Liver (tissue), 9 donors: Measurements from ENCODE around the gene WDR75. TPM values are rescaled to one million over a fixed set of nuclear protein-coding genes. Genes with fewer than 3 reads are reported as not detected.

ENCODE experiments used
- DNase-seq: peaks from one replicate; pipeline ENCODE4 v3.0.0-alpha.2; 2017; ENCODE audit warnings: low spot score
- H3K27ac ChIP-seq, 2 donors: one replicate each; pipeline ENCODE4 v1.7.0; 2013; ENCODE audit warnings: inconsistent platforms in 2 of 2, low read length in 2 of 2, control low read depth in 1 of 2, low read depth in 1 of 2, mild to moderate bottlenecking in 1 of 2
- H3K27me3 ChIP-seq, 4 donors: one replicate each; pipeline versions ENCODE4 v1.6.1 to v1.7.0; 2013; ENCODE audit warnings: low read length in 3 of 4, inconsistent platforms in 1 of 4, mild to moderate bottlenecking in 1 of 4, moderate library complexity in 1 of 4; ENCODE audit not compliant: control insufficient read depth in 4 of 4, insufficient read depth in 4 of 4
- H3K36me3 ChIP-seq, 4 donors: one replicate each; pipeline versions ENCODE4 v1.6.1 to v1.7.0; 2013; ENCODE audit warnings: low read length in 3 of 4, mild to moderate bottlenecking in 3 of 4, low read depth in 1 of 4, moderate library complexity in 1 of 4; ENCODE audit not compliant: control insufficient read depth in 4 of 4, insufficient read depth in 3 of 4
- H3K4me1 ChIP-seq, 4 donors: one replicate each; pipeline versions ENCODE4 v1.6.1 to v1.7.0; 2013; ENCODE audit warnings: low read length in 3 of 4, mild to moderate bottlenecking in 3 of 4, moderate library complexity in 1 of 4; ENCODE audit not compliant: control insufficient read depth in 4 of 4, insufficient read depth in 4 of 4
- H3K4me3 ChIP-seq, 3 donors: one replicate each; pipeline versions ENCODE4 v1.6.1 to v1.7.0; 2013; ENCODE audit warnings: low read length in 3 of 3, control low read depth in 1 of 3, low read depth in 1 of 3, mild to moderate bottlenecking in 1 of 3
- H3K9ac ChIP-seq, 2 donors: one replicate each; pipeline ENCODE4 v1.7.0; 2013; ENCODE audit warnings: low read length in 2 of 2, mild to moderate bottlenecking in 2 of 2, moderate library complexity in 2 of 2, control low read depth in 1 of 2, low read depth in 1 of 2
- H3K9me3 ChIP-seq, 4 donors: one replicate each; pipeline versions ENCODE4 v1.6.1 to v1.7.0; 2013; ENCODE audit warnings: low read length in 3 of 4; ENCODE audit not compliant: control insufficient read depth in 4 of 4
- EGR1 ChIP-seq, 2 donors: IDR thresholded peaks; 2 replicates each; pipeline ENCODE4 v1.6.1; 2016 to 2018; ENCODE audit warnings: antibody characterized with exemption in 2 of 2, low read depth in 2 of 2
- FOXA1 ChIP-seq: IDR thresholded peaks from 2 replicates; pipeline ENCODE4 v1.6.1; 2016; ENCODE audit warnings: antibody characterized with exemption
- FOXA2 ChIP-seq: IDR thresholded peaks from 2 replicates; pipeline ENCODE4 v1.6.1; 2016; ENCODE audit warnings: antibody characterized with exemption
- HNF4A ChIP-seq, 2 donors: conservative IDR thresholded peaks; 2 replicates each; pipeline ENCODE4 v1.6.1; 2016; ENCODE audit warnings: antibody characterized with exemption in 2 of 2, mild to moderate bottlenecking in 2 of 2
- JUND ChIP-seq, 2 donors: IDR thresholded peaks; 2 replicates each; pipeline ENCODE4 v1.6.1; 2016; ENCODE audit warnings: antibody characterized with exemption in 2 of 2
- NR2F2 ChIP-seq: IDR thresholded peaks from 2 replicates; pipeline ENCODE4 v1.6.1; 2016; ENCODE audit warnings: antibody characterized with exemption
- RAD21 ChIP-seq, 2 donors: IDR thresholded peaks; 2 replicates each; pipeline ENCODE4 v1.6.1; 2016; ENCODE audit warnings: antibody characterized with exemption in 2 of 2, mild to moderate bottlenecking in 2 of 2
- REST ChIP-seq: IDR thresholded peaks from 2 replicates; pipeline ENCODE4 v1.6.1; 2016; ENCODE audit warnings: antibody characterized with exemption, mild to moderate bottlenecking
- ZBTB33 ChIP-seq: IDR thresholded peaks from 2 replicates; pipeline ENCODE4 v1.6.1; 2016; ENCODE audit warnings: antibody characterized with exemption
- WGBS: extraction: QIAGEN DNeasy Blood & Tissue Kit; methylation state at CpG from one replicate; pipeline ENCODE4 v1.1.7; 2013; 5-methylcytosine and 5-hydroxymethylcytosine counted together
- polyA plus RNA-seq, 2 donors: library from polyadenylated mRNA; stranded (reverse) in 1 of 2; unstranded in 1 of 2; fragments of 200-250 nt in 1 of 2; fragments of >200 nt in 1 of 2; fragmentation: Nextera tagmentation in 1 of 2; extraction: Ambion mirVana in 1 of 2; gene quantifications; one replicate each; pipeline versions ENCODE4 v1.2.1 to v1.2.3, GENCODE V29; 2013 to 2015
- total RNA-seq, 2 donors: library from RNA; depleted of rRNA; stranded (reverse); fragments of >200 nt; gene quantifications; one replicate each; pipeline ENCODE4 v1.2.3, GENCODE V29; 2014
- TF ChIP-seq, protein P1 (sequence below): IDR thresholded peaks from 2 replicates; pipeline ENCODE4 v1.6.1; 2016; ENCODE audit warnings: antibody characterized with exemption
- TF ChIP-seq, protein P2 (sequence below): fragments of 150-350 bp; IDR thresholded peaks from 2 replicates; pipeline ENCODE4 v1.5.1; 2017; ENCODE audit warnings: improper control_type of control experiment, low read depth, low read length; ENCODE audit not compliant: missing input control
- donor health status: healthy.
- donor health status: healthy.
- donor health status: healthy.
- donor health status: healthy.
- donor health status: healthy.

WDR75 gene
- total and polyA plus RNA-seq, 4 donors, result 7.9 to 24.5 (median 15.1) TPM

DNA sequence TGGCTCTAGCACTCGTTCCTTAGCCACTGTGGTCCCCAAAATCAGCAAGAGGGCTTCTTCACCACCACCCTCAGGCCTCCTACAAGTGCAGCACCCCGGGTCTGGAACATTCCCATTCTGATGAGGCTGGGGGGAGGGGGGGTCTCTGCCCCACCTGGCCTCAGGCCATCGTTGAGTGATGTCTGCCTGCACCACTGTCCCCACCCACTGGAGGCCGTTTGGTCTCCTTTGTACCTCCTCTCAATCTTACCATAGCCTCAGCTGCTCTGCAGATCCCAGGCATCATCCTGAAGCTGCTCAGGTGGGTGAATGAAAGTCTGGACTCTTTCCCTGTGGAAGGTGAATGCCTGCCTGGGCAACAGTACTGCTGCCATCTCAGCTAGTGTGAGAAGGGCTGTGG is 42.3 kb downstream of the WDR75 start (continued):
- TF ChIP-seq ZBTB33, result no peak
- TF ChIP-seq FOXA1, result no peak
- TF ChIP-seq RAD21 (IDR thresholded peaks at IDR 0.05), result no peak
- no peak for TF ChIP-seq FOXA2
- TF ChIP-seq, protein P1, sequence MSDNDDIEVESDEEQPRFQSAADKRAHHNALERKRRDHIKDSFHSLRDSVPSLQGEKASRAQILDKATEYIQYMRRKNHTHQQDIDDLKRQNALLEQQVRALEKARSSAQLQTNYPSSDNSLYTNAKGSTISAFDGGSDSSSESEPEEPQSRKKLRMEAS, result no peak
- no peak for TF ChIP-seq HNF4A (conservative IDR thresholded peaks at IDR 0.05)
- no peak for TF ChIP-seq JUND (IDR thresholded peaks at IDR 0.05)
- TF ChIP-seq NR2F2, result no peak
- TF ChIP-seq EGR1 (IDR thresholded peaks at IDR 0.05; ENCODE audit: low read depth in 2 of 2), result no peak

- no peak for DNase-seq
- WGBS, result 86% methylated on average over 10 of the region's 10 CpGs
- Histone ChIP-seq H3K27ac (no peak overlapping the region), H3K36me3 (no peaks in the 10 kb centered on the region), H3K4me3 (no peak overlapping the region), H3K9me3 (no peaks in the 10 kb centered on the region), H3K9ac (no peak overlapping the region), H3K27me3 (no peaks in the 10 kb centered on the region), H3K4me1 (peaks cover 2 to 8% (median 7%) of the 10 kb centered on the region in 4 donors)
- no peak for TF ChIP-seq REST
These were observed 42.9 kb downstream of the WDR75 start for GRCh38 chr2:189483980-189484740.

DNA sequence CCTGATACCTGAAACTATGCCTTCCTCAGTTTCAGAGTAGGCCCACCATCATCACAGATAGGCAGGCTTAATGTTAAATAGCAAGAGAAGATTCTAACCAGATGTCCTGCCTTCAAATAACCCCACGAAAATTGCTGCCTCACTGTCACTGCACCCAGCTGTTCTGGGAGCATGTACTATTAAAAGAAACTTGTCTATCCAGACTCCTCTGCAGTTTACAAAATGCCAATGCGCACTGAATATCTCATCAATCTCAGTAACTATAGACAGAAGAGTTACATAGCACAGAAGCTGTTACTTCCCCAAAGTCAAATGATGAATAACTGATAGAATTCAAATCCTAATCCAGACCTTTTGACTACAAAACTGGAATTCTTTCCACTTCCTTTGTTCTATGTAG is 43.9 kb downstream of the WDR75 start:
- H3K9me3 ChIP-seq, result no peaks in the 10 kb centered on the region
- no peaks in the 10 kb centered on the region for H3K36me3 ChIP-seq
- WGBS, result 83% methylated on average over 2 of the region's 2 CpGs
- peaks cover 2 to 8% (median 7%) of the 10 kb centered on the region in 4 donors for H3K4me1 ChIP-seq
- TF ChIP-seq FOXA2 (no peak), ZBTB33 (no peak), NR2F2 (no peak), FOXA1 (no peak)
- TF ChIP-seq, protein P2, sequence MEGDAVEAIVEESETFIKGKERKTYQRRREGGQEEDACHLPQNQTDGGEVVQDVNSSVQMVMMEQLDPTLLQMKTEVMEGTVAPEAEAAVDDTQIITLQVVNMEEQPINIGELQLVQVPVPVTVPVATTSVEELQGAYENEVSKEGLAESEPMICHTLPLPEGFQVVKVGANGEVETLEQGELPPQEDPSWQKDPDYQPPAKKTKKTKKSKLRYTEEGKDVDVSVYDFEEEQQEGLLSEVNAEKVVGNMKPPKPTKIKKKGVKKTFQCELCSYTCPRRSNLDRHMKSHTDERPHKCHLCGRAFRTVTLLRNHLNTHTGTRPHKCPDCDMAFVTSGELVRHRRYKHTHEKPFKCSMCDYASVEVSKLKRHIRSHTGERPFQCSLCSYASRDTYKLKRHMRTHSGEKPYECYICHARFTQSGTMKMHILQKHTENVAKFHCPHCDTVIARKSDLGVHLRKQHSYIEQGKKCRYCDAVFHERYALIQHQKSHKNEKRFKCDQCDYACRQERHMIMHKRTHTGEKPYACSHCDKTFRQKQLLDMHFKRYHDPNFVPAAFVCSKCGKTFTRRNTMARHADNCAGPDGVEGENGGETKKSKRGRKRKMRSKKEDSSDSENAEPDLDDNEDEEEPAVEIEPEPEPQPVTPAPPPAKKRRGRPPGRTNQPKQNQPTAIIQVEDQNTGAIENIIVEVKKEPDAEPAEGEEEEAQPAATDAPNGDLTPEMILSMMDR, result no peak
- H3K27ac ChIP-seq, result no peak overlapping the region
- H3K27me3 ChIP-seq, result no peaks in the 10 kb centered on the region
- H3K9ac ChIP-seq, result no peak overlapping the region
- no peak for DNase-seq
- H3K4me3 ChIP-seq, result no peak overlapping the region
